GM10847 (cell line): ENCODE data around the gene MYADML2.

Experiments used
- POLR2A ChIP-seq: IDR thresholded peaks from 2 replicates; pipeline ENCODE4 v1.6.1; 2011; ENCODE audit not compliant: insufficient read length; ENCODE audit errors: extremely low read depth

MYADML2 gene

DNA sequence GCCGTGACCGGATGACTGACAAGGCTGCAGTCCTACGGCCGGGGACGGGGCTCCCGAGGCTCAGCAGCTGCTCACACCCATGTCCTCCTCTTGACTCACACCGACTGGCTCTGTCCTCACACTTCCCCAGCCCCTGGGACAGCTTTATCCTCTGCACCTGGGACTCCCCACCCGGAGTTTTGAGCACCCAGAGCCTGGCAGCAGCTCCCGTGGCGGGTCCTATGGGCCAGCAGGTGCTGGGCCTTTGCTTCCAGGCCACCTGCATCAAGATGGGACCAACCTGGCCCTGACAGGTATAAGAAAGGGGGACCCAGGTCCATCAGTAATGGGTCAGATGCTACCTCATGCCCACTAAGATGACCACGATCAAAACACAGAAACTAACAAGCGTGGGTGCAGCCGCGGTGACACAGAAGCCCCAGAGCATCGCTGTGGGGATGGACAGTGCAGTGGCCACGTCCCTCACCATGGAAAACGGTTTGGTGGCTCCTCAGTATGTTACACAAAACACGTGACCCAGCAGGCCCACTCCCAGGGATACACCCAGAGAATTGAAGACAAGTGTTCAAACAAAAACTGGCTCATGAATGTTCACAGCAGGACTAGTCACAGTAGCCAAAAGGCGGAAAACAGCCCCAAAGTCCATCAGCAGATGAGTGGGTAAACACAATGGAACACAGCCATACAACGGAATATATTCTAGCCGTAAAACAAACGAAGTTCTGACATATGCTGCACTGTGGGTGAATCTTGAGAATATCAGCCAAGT lies 17.2 kb upstream of the MYADML2 start:
- TF ChIP-seq POLR2A: no peak

DNA sequence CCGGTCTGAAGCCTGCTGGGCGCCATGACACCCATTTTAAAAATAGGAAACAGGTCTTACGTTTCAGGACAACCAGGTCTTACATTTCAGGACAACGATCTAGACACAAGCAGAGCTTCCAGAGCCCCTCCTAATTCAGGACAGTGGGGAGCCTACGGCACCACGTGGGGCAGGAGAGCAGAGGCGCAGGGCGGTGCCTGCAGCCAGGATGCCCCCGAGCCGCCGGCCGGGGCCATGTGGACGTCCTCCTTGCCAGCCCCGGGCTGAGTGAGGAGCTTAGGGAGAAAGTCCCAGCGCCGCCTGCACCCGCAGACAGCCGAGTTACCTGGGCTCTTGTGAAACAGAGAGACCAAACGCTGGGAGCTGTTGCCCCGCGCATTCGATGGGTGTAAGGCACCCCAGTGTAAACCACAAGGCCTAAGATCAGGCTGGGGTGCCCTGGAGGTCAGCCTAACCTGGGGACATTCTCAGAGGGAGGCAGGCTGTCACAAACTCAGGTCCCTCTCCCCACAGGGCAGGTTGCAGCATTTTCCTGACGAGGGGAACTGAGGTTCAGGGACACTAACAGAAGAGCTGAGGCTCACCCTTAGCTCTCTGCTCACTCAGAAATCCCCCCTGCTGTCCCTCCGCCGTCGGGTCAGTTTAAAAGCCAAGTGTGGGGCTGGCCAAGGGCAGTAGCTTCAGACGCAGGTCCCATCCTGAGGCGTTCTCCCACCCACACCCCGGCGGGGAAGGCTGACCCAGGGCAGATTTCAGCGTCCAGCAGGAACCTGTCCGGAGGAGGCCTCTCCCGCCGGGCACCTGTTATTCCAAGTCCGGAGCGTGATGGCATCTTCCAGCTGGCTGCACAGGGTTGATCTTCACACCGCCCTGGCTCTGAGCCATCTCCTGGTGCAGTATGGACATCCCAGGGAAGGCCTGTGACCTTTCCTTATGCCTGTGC lies 15.7 kb upstream of the MYADML2 start:
- no peak for TF ChIP-seq POLR2A

DNA sequence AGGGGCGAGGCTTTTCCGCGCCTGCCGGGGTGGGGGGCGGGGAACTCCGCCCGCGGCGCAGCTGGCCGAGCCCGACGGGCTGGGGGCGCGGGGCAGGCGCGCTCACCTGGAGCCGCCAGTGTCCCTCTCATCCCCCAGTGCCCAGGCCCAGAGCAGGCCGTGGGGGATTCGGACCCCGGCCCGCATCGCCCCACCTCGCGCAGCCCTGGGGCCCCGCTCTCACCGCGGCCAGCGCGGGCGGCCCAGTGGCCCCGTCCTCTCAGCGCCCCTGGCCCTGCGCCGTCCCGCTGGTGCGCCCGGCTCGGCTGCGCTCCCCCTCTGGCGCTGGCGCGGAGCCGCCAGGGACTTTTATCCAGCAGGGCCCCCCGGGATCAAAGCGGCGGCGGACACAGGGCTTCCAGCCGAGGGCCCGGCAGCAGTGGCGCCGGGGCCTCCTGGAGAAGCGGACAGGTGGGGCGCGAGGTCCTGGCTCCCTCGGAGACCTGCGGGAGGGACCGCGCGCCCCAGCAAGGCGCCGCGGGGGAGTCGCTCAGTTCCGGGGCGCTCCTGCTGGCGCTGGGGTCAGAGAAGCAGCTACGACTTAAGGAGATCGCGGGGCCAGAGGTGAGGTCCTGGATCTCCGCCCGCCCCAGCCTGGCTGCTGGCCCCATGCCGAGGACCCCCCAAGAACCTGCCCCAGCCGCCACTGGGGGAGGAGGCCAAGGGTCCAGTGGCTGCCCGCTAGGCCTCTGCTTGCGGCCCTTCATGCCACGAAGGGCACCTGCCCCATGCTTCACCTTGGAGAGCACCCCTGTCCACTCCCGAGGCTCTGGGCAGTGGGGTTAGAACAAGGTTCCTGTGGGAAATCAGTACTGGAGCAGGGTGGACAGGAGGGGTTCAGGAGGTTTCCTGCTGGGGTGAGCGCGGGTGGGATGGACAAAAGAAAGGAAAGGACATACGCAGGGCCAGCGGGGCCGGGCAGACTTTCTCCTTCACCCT lies 14.8 kb upstream of the MYADML2 start:
- TF ChIP-seq POLR2A: no peak

DNA sequence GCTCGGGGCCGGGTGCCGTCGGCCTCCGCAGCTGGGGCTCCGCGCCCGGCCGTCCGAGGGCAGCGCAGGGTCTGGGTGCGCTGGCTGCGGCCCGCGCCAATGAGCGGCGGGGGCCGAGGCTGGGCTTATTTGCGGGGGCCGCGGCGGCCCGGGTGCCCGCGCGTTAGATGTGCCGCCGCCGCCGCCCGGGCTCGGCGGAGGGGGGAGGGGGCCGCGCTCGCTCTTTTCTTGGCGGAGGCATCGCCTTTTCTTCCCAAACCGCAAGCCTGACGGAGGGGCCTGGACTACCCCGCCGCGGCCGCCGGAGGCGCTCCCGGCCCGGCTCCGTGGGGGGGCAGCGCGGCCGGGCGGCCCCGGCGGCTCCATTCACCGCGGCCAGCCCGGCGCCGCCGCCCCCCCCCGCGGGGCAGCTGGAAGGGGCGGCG lies 14.1 kb upstream of the MYADML2 start, which contains the start of gene NOTUM:
NOTUM (minus strand) TSS at position 101 of the 425 bp plus-strand sequence. CDS start 278 bp downstream, outside the sequence.
- TF ChIP-seq POLR2A: no peak

DNA sequence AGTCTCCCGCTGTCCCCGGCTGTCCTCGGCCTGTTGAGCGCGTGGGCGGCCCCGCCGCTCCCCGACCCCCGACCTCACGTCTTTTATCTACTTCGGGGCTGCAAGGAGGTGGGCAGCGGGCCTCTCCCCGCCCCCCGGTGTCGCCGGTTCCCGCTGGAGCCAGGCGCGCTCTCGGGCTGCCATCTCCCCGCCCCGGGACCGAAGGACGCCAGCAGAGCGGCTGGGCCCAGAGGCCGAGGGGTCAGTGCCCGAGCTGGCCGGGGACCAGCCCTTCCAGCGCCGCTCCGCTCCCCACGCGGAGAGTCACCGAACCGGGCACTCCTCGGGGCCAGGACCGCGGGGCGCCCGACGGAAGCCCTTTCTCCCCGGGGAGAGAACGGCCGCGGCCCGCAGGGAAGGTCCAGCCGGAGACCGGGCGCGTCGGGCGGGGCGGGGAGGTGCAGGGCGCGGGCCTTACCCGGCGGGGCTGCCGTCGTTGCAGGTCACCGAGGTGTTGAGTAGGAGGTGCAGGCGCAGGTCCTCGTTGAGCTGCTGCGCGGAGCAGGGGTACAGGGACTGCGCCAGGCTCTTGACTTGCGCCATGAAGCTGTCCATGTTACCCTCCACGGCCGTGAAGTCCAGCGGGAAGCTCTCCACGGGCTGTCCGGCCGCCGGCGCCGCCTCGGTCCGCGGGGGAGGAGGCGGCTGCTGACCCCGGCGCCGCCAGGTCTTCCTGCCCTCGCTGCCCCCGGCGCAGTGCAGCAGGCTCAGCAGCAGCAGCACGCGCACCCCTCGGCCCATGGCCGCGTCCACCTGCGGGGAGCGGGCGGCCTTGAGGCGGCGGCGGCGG lies 13.3 kb upstream of the MYADML2 start:
- TF ChIP-seq POLR2A: no peak

DNA sequence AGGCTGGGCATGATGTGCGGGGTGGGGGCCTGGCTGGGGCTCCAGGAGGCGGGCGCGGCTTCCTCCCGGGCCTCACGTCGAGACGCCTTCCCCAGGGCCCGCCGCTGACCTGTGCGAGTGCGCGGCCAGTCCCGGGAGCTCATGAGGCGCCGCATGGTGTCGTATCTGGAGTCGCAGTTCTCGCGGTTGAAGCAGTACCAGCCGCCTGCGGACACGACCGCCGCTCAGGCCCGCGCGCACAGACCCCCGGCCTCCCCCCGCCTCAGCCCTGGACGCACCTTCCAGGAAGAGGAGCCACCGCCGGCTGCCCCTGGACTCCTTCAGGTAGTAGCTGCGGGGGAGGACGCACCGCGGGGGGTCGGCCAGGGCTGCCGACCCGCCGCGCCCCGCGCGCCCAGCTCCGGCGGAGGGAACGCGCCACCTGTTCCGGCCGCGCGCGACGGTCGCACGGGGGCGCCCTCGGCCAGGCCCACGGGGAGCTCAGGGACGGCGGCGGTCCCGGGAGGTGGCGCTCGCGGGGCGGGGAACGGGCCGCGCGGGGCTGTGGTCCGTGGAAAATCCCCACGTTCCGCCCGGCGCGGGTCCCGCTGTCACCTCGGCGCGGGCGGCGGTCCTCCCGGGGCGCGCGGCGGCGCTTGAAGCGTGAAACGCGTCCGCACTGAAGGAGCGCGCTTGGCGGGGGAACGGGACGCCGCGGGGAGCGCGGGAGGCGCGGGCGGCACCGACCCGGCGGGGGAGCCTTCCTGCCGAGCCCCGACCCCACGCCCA lies 12.5 kb upstream of the MYADML2 start:
- no peak for TF ChIP-seq POLR2A

DNA sequence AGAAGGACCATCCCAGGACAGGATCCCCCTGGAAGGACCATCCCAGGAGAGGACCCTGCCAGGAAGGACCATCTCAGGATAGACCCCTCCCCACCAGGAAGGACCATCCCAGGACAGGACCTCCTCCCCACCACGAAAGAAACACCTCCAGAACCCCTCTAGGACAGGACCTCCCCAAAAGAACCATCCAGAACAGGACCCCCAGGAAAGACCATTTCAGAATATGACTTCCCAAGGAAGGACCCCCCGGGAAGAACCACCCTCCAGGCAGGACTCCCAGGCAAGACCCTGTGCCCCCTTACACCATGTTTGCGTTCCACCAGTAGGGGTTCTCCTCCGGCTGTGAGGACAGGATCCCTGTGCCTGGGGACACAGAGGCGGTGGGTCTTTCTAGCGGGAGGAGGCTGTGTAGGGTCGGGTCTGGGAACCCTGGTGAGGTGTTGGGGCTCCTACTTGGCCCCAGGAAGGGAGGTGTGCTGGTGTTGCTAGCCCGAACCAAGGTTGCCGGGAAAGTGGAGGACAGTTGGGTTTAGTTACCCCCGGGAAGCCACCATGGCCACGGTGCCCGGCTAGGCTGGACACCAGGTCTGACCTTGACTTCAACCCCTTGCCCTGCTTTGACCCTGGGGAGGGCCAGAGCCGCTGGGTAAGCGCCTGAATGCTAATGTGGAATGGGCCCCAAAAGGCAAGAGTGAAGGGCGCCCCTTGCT lies 11.8 kb upstream of the MYADML2 start:
- no peak for TF ChIP-seq POLR2A

DNA sequence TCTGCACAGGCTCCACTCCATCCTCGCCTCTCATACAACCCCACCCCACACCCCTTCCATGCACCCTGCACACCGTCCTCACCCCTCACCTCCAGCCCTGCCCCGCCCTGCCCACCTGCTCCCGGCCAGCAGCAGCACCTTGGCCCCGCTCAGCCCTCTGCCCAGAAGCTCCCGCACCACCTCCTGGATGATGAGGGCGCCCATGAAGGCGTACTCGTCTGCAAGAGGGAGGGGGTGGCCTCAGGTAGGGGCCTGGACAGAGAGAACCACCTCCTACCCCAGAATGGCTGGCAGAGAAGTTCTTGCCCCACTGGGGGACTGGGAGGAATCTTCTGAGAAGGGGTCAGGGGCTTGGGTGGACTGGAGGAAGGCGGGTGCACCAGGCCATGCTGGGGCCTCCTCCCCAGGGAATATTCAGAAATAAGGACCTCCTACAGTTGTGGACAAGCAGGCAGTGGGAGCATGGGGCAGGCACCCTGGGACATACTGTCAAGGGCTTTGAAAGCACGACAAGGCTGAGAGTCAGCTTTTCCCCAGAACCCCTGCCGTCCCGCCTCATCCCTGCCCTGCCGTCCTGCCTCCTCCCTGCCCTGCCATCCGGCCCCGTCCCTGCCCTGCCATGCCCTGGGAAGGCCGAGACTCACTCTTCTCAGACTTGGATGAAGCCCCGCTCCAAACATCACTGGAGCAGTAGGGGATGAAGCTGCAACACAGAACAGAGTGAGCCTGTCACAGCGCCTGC lies 10.8 kb upstream of the MYADML2 start:
- TF ChIP-seq POLR2A: no peak

DNA sequence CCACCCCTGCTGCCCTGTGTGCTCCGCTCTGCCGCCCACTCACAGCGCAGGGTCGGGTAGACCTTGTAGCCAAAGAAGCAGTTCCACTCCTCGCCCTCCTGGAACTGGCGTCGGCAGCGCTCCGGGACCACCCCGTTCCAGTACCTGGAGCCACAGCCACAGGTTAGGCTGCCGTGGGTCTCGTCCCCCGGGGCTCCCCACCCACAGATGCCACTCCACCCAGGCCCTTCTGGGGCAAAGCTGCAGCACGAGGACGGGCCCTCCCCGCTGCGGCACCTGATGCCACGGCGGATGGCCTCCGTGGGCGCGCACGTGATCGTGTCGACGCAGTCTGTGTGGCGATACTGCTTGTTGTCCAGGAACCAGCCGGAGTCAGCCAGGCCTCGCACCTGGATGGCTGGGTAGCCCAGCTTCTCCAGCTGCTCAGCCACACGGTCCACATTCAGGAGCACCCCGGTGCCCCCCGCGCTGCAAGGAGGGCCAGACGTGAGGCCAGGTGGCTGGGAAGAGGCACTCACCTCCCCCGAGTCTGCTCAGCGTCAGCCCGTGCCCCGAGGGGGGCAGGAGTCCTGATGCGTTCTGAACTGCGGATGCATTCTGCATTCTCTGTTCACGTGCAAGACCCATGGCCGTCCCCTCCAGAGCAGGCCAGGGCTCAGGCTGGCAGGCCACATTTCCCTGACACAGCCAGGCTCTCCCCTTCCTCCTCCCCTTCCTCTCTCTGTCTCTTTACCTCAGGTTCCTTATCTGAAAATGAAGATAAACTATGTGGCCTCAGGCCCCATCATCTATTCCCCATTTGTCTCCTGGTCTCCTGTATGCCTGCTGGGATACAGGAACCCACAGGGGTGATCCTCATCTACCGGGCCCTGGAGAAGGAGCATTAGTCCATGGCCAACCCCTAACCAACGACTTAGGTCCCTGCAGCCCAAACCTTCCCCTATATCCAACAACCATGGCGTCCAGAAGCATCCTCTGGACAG lies 9.9 kb upstream of the MYADML2 start:
- TF ChIP-seq POLR2A: no peak

DNA sequence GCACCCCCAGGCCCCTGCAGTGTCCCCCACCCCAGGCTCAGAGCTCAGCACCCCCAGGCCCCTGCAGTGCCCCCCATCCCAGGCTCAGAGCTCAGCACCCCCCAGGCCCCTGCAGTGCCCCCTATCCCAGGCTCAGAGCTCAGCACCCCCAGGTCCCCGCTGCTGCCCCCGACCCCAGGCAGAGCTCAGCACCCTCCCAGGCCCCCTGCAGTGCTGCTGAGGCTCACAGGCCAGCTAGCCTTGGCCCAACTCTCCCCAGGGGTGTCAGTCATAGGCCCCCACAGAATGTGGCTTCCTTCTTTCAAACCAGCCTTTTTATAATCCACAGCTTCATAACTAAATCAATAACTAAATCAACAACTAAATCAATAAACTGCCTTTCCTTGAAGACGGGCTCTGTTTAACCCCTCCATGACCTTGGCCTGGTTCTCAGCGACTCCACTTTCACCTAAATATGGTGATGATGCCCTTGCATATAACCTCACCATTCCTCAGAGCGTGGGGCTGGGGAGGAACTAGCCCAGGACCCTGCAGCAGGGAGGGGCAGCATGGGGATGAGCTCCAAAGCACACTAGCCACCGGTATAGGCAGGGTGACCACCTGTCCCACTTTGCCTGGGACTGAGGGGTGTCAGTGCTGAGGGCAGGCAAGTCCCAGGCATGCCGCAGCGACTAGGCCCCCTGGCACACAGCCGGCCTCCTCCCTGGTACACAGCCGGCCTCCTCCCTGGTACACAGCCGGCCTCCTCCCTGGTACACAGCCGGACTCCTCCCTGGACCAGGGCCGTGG lies 8.9 kb upstream of the MYADML2 start:
- no peak for TF ChIP-seq POLR2A

DNA sequence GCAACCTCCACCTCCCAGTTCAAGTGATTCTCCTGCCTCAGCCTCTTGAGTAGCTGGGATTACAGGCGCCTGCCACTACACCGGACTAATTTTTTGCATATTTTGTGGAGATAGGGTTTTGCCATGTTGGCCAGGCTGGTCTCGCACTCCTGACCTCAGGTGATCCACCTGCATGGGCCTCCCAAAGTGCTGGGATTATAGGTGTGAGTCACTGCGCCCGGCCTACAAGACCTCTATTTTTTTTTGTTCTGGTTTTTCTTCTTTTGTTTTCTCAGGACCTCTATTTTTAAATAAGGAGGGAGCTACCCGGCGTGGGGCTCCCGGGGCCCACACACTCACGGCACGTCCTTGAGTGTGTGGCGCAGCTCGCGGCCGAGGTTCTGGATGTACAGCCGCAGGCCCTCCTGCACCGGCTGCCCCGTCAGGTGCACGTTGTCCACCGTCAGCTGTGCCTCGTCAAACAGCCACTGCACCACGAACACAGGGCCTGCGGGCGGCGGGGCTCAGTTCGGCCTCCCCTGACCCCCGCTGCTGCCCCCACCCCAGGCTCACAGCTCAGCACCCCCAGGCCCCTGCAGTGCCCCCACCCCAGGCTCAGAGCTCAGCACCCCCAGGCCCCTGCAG lies 8.1 kb upstream of the MYADML2 start:
- TF ChIP-seq POLR2A: no peak
